Measurements from ENCODE around the gene JAZF1. TPM values are rescaled to one million over a fixed set of nuclear protein-coding genes. Genes with fewer than 3 reads are reported as not detected.

JAZF1 gene
- total and polyA plus RNA-seq, 10 of the 15 experiments (the other 5 are each of a cell fraction or from before 2014, with no cell fraction given): 0.04 to 0.82 (median 0.15) TPM; not detected in 3

DNA sequence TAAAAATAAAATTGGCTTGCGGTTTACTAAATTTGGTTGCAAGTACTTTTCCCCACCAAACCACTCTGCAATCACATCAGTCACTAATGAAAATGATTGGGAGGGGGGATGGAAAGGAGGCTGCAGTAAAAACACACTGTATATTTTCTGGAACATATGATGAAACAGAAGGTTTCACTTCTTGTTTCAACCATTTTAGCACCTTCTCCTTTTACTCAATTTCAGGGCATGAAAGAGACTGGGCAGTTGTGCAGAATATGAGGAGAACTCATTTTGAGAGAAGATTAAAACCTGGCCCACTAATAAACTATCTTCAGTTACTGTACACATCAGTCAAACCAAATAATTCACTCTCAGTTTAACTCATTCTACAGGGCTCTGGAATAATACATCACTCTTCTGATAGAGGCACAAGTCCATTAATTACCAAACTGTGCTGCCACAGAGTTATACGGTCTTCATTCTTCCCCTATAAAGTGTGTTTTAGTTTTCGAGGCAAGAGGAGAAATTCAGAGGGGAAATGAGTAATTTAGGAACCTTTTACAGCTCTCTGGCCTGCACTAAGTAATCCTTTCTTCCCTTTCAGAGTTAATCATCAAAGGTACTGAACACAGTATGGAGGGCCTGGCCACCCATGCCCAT is 25.5 kb downstream of the JAZF1 start (continued):
- TF ChIP-seq, protein P1, sequence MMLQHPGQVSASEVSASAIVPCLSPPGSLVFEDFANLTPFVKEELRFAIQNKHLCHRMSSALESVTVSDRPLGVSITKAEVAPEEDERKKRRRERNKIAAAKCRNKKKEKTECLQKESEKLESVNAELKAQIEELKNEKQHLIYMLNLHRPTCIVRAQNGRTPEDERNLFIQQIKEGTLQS (IDR thresholded peaks at IDR 0.05; ENCODE audit: borderline replicate concordance, extremely low read depth, low read depth, low read length): no peak
- no peak for TF ChIP-seq ZZZ3 (IDR thresholded peaks at IDR 0.05; ENCODE audit: control insufficient read depth, insufficient read length, low read depth)
- peak; percentile 44; the same call in 1 of the 3 replicates for TF ChIP-seq POU2F2 (IDR thresholded peaks at IDR 0.05; ENCODE audit: borderline replicate concordance, low read depth, low read length)
- TF ChIP-seq NFXL1 (IDR thresholded peaks at IDR 0.05; ENCODE audit: borderline replicate concordance): no peak
- no peak for TF ChIP-seq ZBTB11 (CRISPR knock-in tag; IDR thresholded peaks at IDR 0.05)
- TF ChIP-seq, protein P2, sequence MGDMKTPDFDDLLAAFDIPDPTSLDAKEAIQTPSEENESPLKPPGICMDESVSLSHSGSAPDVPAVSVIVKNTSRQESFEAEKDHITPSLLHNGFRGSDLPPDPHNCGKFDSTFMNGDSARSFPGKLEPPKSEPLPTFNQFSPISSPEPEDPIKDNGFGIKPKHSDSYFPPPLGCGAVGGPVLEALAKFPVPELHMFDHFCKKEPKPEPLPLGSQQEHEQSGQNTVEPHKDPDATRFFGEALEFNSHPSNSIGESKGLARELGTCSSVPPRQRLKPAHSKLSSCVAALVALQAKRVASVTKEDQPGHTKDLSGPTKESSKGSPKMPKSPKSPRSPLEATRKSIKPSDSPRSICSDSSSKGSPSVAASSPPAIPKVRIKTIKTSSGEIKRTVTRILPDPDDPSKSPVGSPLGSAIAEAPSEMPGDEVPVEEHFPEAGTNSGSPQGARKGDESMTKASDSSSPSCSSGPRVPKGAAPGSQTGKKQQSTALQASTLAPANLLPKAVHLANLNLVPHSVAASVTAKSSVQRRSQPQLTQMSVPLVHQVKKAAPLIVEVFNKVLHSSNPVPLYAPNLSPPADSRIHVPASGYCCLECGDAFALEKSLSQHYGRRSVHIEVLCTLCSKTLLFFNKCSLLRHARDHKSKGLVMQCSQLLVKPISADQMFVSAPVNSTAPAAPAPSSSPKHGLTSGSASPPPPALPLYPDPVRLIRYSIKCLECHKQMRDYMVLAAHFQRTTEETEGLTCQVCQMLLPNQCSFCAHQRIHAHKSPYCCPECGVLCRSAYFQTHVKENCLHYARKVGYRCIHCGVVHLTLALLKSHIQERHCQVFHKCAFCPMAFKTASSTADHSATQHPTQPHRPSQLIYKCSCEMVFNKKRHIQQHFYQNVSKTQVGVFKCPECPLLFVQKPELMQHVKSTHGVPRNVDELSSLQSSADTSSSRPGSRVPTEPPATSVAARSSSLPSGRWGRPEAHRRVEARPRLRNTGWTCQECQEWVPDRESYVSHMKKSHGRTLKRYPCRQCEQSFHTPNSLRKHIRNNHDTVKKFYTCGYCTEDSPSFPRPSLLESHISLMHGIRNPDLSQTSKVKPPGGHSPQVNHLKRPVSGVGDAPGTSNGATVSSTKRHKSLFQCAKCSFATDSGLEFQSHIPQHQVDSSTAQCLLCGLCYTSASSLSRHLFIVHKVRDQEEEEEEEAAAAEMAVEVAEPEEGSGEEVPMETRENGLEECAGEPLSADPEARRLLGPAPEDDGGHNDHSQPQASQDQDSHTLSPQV (IDR thresholded peaks at IDR 0.05): no peak
- TF ChIP-seq SMARCA5 (IDR thresholded peaks at IDR 0.05): no peak
- no peak for TF ChIP-seq ZNF207 (IDR thresholded peaks at IDR 0.05; ENCODE audit: borderline replicate concordance)
- no peak for TF ChIP-seq KAT2A (conservative IDR thresholded peaks at IDR 0.05; ENCODE audit: control insufficient read depth, low read depth, low read length)
- no peak for TF ChIP-seq POLR2A (IDR thresholded peaks at IDR 0.05; ENCODE audit: low read depth, low read length)
- TF ChIP-seq CBX5 (IDR thresholded peaks at IDR 0.05; ENCODE audit: low read depth): peak; percentile 54; the same call in 1 of the 2 replicates
- peak; percentile 63; the same call in 1 of the 2 replicates for TF ChIP-seq ZNF24 (IDR thresholded peaks at IDR 0.05)
- TF ChIP-seq, protein P3, sequence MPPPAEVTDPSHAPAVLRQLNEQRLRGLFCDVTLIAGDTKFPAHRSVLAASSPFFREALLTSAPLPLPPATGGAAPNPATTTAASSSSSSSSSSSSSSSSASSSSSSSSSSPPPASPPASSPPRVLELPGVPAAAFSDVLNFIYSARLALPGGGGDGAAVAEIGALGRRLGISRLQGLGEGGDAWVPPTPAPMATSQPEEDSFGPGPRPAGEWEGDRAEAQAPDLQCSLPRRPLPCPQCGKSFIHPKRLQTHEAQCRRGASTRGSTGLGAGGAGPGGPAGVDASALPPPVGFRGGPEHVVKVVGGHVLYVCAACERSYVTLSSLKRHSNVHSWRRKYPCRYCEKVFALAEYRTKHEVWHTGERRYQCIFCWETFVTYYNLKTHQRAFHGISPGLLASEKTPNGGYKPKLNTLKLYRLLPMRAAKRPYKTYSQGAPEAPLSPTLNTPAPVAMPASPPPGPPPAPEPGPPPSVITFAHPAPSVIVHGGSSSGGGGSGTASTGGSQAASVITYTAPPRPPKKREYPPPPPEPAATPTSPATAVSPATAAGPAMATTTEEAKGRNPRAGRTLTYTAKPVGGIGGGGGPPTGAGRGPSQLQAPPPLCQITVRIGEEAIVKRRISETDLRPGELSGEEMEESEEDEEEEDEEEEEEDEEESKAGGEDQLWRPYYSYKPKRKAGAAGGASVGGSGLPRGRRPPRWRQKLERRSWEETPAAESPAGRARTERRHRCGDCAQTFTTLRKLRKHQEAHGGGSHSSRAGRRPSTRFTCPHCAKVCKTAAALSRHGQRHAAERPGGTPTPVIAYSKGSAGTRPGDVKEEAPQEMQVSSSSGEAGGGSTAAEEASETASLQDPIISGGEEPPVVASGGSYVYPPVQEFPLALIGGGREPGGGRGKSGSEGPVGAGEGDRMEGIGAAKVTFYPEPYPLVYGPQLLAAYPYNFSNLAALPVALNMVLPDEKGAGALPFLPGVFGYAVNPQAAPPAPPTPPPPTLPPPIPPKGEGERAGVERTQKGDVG (CRISPR knock-in tag; IDR thresholded peaks at IDR 0.05): no peak
- TF ChIP-seq JUNB (IDR thresholded peaks at IDR 0.05): peak; percentile 99
- peak in 1 of 2 experiments; percentile 86; a peak in 2 of 4 replicates for TF ChIP-seq ETV6 (conservative IDR thresholded peaks at IDR 0.05 in 1 of 2, IDR thresholded peaks at IDR 0.05 in 1 of 2; ENCODE audit: borderline replicate concordance in 1 of 2, low read depth in 1 of 2)
- peak; percentile 92; the same call in 1 of the 2 replicates for TF ChIP-seq ZBED1 (IDR thresholded peaks at IDR 0.05; ENCODE audit: borderline replicate concordance)
